Endodermal cell (in vitro differentiated cells): ENCODE data around the gene ZNF44. TPM values are rescaled to one million over a fixed set of nuclear protein-coding genes. Genes with fewer than 3 reads are reported as not detected.

Source experiments
- DNase-seq: peaks from one replicate; pipeline ENCODE4 v3.0.0-alpha.2; 2017
- H3K27ac ChIP-seq: 2 replicates; pipeline ENCODE4 v1.5.1; 2013; ENCODE audit warnings: mild to moderate bottlenecking, low read depth, low read length, moderate library complexity
- H3K27me3 ChIP-seq: 2 replicates; pipeline ENCODE4 v1.6.1; 2013; ENCODE audit warnings: mild to moderate bottlenecking, low read length, moderate library complexity; ENCODE audit not compliant: insufficient read depth, control insufficient read depth, poor library complexity, severe bottlenecking
- H3K36me3 ChIP-seq: 2 replicates; pipeline ENCODE4 v1.7.0; 2013; ENCODE audit warnings: mild to moderate bottlenecking, low read length, moderate library complexity; ENCODE audit not compliant: control insufficient read depth, insufficient read depth
- H3K4me1 ChIP-seq: one replicate; pipeline ENCODE4 v1.7.0; 2013; ENCODE audit warnings: low read length; ENCODE audit not compliant: control insufficient read depth, insufficient read depth
- H3K4me3 ChIP-seq: 2 replicates; pipeline ENCODE4 v1.5.1; 2013; ENCODE audit warnings: mild to moderate bottlenecking, low read length, moderate library complexity
- H3K9ac ChIP-seq: 2 replicates; pipeline ENCODE4 v1.6.1; 2013; ENCODE audit warnings: mild to moderate bottlenecking, low read length, moderate library complexity; ENCODE audit not compliant: poor library complexity, severe bottlenecking; ENCODE audit errors: extremely low read depth
- H3K9me3 ChIP-seq: 2 replicates; pipeline ENCODE4 v1.6.1; 2013; ENCODE audit warnings: mild to moderate bottlenecking, low read length, moderate library complexity; ENCODE audit not compliant: control insufficient read depth
- H3K27ac Mint-ChIP-seq: 2 replicates; pipeline ENCODE4 v1.8.0; 2020; ENCODE audit warnings: mixed read lengths
- H3K27me3 Mint-ChIP-seq: 2 replicates; pipeline ENCODE4 v1.8.0; 2021; ENCODE audit warnings: mild to moderate bottlenecking, mixed read lengths; ENCODE audit not compliant: insufficient read depth
- H3K36me3 Mint-ChIP-seq: 2 replicates; pipeline ENCODE4 v1.8.0; 2020; ENCODE audit warnings: low read depth, mixed read lengths
- H3K4me1 Mint-ChIP-seq: 2 replicates; pipeline ENCODE4 v1.8.0; 2020; ENCODE audit warnings: mixed read lengths
- H3K4me3 Mint-ChIP-seq: 2 replicates; pipeline ENCODE4 v1.8.0; 2020; ENCODE audit warnings: mild to moderate bottlenecking, moderate library complexity, mixed read lengths
- H3K9me3 Mint-ChIP-seq: 2 replicates; pipeline ENCODE4 v1.8.0; 2020; ENCODE audit warnings: mild to moderate bottlenecking, mixed read lengths
- WGBS, 2 experiments: methylation state at CpG; one replicate each; pipeline versions ENCODE4 v1.1.5 to v1.1.7; 2013; ENCODE audit warnings: missing lambda C conversion rate in 2 of 2, mixed read lengths in 1 of 2; ENCODE audit not compliant: insufficient coverage in 1 of 2, insufficient read length in 1 of 2; 5-methylcytosine and 5-hydroxymethylcytosine counted together
- total RNA-seq, 2 donors: library from RNA; stranded (reverse); fragmentation: NEBNext Ultra II Directional in 1 of 2; extraction: Animal tissue kit (Norgen Biotek cat#: 25700) in 1 of 2; gene quantifications; 2 replicates in 1 of 2; 3 replicates in 1 of 2; pipeline ENCODE4 v1.2.1, GENCODE V29; 2021
- TF ChIP-seq, protein P1 (sequence below): fragments of 200-600 bp; sonication (generic); conservative IDR thresholded peaks from 2 replicates; pipeline ENCODE4 v1.5.0; 2021; ENCODE audit warnings: antibody characterized with exemption, mild to moderate bottlenecking

ZNF44 gene
- total RNA-seq, 2 donors from 2014 or later = 9.5 TPM

GRCh38 chr19:12331211-12331941 lies 36.7 kb upstream of the ZNF44 start:
- no peak for DNase-seq

GRCh38 chr19:12330340-12330739 lies 35.7 kb upstream of the ZNF44 start:
- TF ChIP-seq, protein P1, sequence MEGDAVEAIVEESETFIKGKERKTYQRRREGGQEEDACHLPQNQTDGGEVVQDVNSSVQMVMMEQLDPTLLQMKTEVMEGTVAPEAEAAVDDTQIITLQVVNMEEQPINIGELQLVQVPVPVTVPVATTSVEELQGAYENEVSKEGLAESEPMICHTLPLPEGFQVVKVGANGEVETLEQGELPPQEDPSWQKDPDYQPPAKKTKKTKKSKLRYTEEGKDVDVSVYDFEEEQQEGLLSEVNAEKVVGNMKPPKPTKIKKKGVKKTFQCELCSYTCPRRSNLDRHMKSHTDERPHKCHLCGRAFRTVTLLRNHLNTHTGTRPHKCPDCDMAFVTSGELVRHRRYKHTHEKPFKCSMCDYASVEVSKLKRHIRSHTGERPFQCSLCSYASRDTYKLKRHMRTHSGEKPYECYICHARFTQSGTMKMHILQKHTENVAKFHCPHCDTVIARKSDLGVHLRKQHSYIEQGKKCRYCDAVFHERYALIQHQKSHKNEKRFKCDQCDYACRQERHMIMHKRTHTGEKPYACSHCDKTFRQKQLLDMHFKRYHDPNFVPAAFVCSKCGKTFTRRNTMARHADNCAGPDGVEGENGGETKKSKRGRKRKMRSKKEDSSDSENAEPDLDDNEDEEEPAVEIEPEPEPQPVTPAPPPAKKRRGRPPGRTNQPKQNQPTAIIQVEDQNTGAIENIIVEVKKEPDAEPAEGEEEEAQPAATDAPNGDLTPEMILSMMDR = no peak
- no peaks in the 10 kb centered on the region for H3K36me3 ChIP-seq
- Mint-ChIP-seq H3K36me3 (no peaks in the 10 kb centered on the region), H3K9me3 (peaks cover 15% of the 10 kb centered on the region), H3K27ac (no peak overlapping the region), H3K27me3 (peaks cover 8% of the 10 kb centered on the region), H3K4me3 (no peak overlapping the region), H3K4me1 (peaks cover 9% of the 10 kb centered on the region)
- H3K27ac ChIP-seq = no peak overlapping the region
- H3K27me3 ChIP-seq = peaks cover 7% of the 10 kb centered on the region
- DNase-seq = no peak
- H3K4me1 ChIP-seq = peaks cover 4% of the 10 kb centered on the region
- H3K9ac ChIP-seq = no peak overlapping the region
- H3K9me3 ChIP-seq = no peaks in the 10 kb centered on the region
- H3K4me3 ChIP-seq = no peak overlapping the region
- 80 to 82% methylated on average over 3 to 4 of the region's 4 CpGs for WGBS, 2 experiments

More at GRCh38 chr19:12331211-12331941, 36.7 kb upstream of the ZNF44 start:
- no peak overlapping the region for H3K4me3 ChIP-seq
- H3K36me3 Mint-ChIP-seq = no peaks in the 10 kb centered on the region
- H3K27me3 Mint-ChIP-seq = peaks cover 8% of the 10 kb centered on the region
- peaks cover 5% of the 10 kb centered on the region for H3K9me3 Mint-ChIP-seq
- WGBS, 2 experiments = 84% methylated on average over 4 of the region's 4 CpGs; no CpG with 5 or more reads in 1 of the 2 experiments
- H3K4me1 Mint-ChIP-seq = peaks cover 9% of the 10 kb centered on the region
- no peak overlapping the region for H3K27ac Mint-ChIP-seq
- no peaks in the 10 kb centered on the region for H3K9me3 ChIP-seq
- no peaks in the 10 kb centered on the region for H3K36me3 ChIP-seq
- peaks cover 4% of the 10 kb centered on the region for H3K4me1 ChIP-seq
- TF ChIP-seq, protein P1 = no peak
- H3K9ac ChIP-seq = no peak overlapping the region
- no peak overlapping the region for H3K27ac ChIP-seq
- peaks cover 7% of the 10 kb centered on the region for H3K27me3 ChIP-seq
- no peak overlapping the region for H3K4me3 Mint-ChIP-seq

DNA sequence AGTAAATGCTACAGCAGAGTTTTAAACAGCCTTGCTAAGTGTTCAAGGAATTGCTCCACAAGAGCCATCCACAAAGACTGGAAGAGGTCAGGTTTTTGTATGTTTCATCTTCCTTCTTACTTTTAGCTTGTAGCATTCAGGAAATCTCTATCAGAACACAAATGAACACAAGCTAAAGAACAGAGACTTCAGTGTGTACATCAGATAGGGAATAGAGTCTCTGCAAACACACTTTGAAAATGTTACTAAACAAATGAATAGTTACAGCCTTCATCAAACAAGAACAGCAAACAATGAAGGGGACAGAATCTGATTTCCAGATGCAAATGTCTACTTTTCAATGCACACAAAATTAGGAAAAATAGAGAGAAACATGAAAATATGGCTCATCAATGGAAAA lies 31.0 kb upstream of the ZNF44 start:
- no peaks in the 10 kb centered on the region for H3K27me3 Mint-ChIP-seq

More for the DNA sequence above, 31.0 kb upstream of the ZNF44 start:
- no peak overlapping the region for H3K4me3 Mint-ChIP-seq
- Histone ChIP-seq H3K27ac (no peak overlapping the region), H3K9ac (no peak overlapping the region), H3K27me3 (no peaks in the 10 kb centered on the region), H3K36me3 (no peaks in the 10 kb centered on the region), H3K4me1 (no peaks in the 10 kb centered on the region), H3K9me3 (peaks cover 22% of the 10 kb centered on the region), H3K4me3 (no peak overlapping the region)
- TF ChIP-seq, protein P1 = no peak
- H3K4me1 Mint-ChIP-seq = no peaks in the 10 kb centered on the region
- no peak overlapping the region for H3K27ac Mint-ChIP-seq
- H3K9me3 Mint-ChIP-seq = peaks cover 49% of the 10 kb centered on the region
- H3K36me3 Mint-ChIP-seq = peaks cover 23% of the 10 kb centered on the region
- no peak for DNase-seq
